Esophagus squamous epithelium (tissue), 5 donors: ENCODE measurements around the gene SAPCD1. TPM values are rescaled to one million over a fixed set of nuclear protein-coding genes. Genes with fewer than 3 reads are reported as not detected.
A peak's percentile ranks its signal among the peaks of the same experiment; 100 is the strongest.

Source experiments
- DNase-seq: peaks from one replicate; lab custom pipeline; 2025; lab: John Stamatoyannopoulos, UW
- H3K27ac ChIP-seq, 4 donors: fragments of 200-600 bp; sonication (generic); one replicate each; pipeline ENCODE4 v1.5.1; 2016 to 2019; ENCODE audit warnings: mild to moderate bottlenecking in 1 of 4
- H3K27me3 ChIP-seq, 4 donors: fragments of 200-600 bp; sonication (generic); 1 replicate in 3 of 4; 2 replicates in 1 of 4; pipeline versions ENCODE4 v1.5.1 to v1.6.0; 2017 to 2021; ENCODE audit warnings: antibody characterized with exemption in 1 of 4
- H3K36me3 ChIP-seq, 3 donors: fragments of 200-600 bp; sonication (generic); one replicate each; pipeline ENCODE4 v1.5.1; 2016 to 2019
- H3K4me1 ChIP-seq, 3 donors: fragments of 200-600 bp; sonication (generic); one replicate each; pipeline ENCODE4 v1.5.1; 2017 to 2019
- H3K4me3 ChIP-seq, 4 donors: fragments of 200-600 bp; sonication (generic); 1 replicate in 3 of 4; 2 replicates in 1 of 4; pipeline ENCODE4 v1.5.1; 2016 to 2019; ENCODE audit warnings: mild to moderate bottlenecking in 2 of 4, moderate library complexity in 1 of 4
- H3K9me3 ChIP-seq, 3 donors: fragments of 200-600 bp; sonication (generic); one replicate each; pipeline ENCODE4 v1.5.1; 2016 to 2019
- POLR2A ChIP-seq, 4 donors: fragments of 450-650 bp; IDR thresholded peaks; one replicate each; pipeline ENCODE4 v1.6.1; 2017; ENCODE audit warnings: antibody characterized with exemption in 4 of 4, mild to moderate bottlenecking in 4 of 4, moderate library complexity in 3 of 4
- WGBS, 2 donors: methylation state at CpG; one replicate each; pipeline ENCODE4 v1.1.5; 2018; 5-methylcytosine and 5-hydroxymethylcytosine counted together
- intact Hi-C: fragments of 100-400 bp; cut with DNase I; formaldehyde crosslinking; loops from one replicate; pipeline ENCODE4 v1.15.0; 2022
- total RNA-seq, 4 donors: library from RNA; depleted of rRNA; stranded (reverse); fragments of >200 nt; gene quantifications; one replicate each; pipeline ENCODE4 v1.1.0, GENCODE V29; 2016
- TF ChIP-seq, protein P1 (sequence below), 6 experiments: fragments of 450-650 bp in 4 of 6; fragments of 200-600 bp in 2 of 6; sonication (generic) in 2 of 6; IDR thresholded peaks; one replicate each; pipeline ENCODE4 v1.5.1; 2016 to 2019; ENCODE audit warnings: antibody characterized with exemption in 6 of 6, mild to moderate bottlenecking in 4 of 6, moderate library complexity in 4 of 6
- donor health status: DM: yes; HTN: yes; CAD: no.

The SAPCD1 gene
- total RNA-seq, 4 donors from 2014 or later = 0.45 to 2.9 (median 1.1) TPM

- no peak for DNase-seq
- Histone ChIP-seq H3K36me3 (peaks cover 17 to 20% (median 17%) of the 10 kb centered on the region in 3 donors), H3K4me3 (peak overlapping the region in 2 of 4 donors; percentile 4 to 40), H3K27me3 (no peaks in the 10 kb centered on the region), H3K27ac (peak overlapping the region; percentile 94 to 99 (median 98)), H3K9me3 (no peaks in the 10 kb centered on the region), H3K4me1 (peaks cover 39 to 68% (median 46%) of the 10 kb centered on the region in 3 donors)
- no peak for TF ChIP-seq POLR2A (IDR thresholded peaks at IDR 0.05)
- TF ChIP-seq, protein P1, sequence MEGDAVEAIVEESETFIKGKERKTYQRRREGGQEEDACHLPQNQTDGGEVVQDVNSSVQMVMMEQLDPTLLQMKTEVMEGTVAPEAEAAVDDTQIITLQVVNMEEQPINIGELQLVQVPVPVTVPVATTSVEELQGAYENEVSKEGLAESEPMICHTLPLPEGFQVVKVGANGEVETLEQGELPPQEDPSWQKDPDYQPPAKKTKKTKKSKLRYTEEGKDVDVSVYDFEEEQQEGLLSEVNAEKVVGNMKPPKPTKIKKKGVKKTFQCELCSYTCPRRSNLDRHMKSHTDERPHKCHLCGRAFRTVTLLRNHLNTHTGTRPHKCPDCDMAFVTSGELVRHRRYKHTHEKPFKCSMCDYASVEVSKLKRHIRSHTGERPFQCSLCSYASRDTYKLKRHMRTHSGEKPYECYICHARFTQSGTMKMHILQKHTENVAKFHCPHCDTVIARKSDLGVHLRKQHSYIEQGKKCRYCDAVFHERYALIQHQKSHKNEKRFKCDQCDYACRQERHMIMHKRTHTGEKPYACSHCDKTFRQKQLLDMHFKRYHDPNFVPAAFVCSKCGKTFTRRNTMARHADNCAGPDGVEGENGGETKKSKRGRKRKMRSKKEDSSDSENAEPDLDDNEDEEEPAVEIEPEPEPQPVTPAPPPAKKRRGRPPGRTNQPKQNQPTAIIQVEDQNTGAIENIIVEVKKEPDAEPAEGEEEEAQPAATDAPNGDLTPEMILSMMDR (IDR thresholded peaks at IDR 0.05) = no peak
- intact Hi-C loops = loop anchor here (10.0 kb wide), 1 partner anchor 97 kb away; no protein-coding TSS in a partner anchor
- WGBS, 2 donors = 45 to 56% methylated on average over 7 of the region's 7 CpGs
Observed at GRCh38 chr6:31737315-31737990, 25.0 kb upstream of the SAPCD1 start.

DNA sequence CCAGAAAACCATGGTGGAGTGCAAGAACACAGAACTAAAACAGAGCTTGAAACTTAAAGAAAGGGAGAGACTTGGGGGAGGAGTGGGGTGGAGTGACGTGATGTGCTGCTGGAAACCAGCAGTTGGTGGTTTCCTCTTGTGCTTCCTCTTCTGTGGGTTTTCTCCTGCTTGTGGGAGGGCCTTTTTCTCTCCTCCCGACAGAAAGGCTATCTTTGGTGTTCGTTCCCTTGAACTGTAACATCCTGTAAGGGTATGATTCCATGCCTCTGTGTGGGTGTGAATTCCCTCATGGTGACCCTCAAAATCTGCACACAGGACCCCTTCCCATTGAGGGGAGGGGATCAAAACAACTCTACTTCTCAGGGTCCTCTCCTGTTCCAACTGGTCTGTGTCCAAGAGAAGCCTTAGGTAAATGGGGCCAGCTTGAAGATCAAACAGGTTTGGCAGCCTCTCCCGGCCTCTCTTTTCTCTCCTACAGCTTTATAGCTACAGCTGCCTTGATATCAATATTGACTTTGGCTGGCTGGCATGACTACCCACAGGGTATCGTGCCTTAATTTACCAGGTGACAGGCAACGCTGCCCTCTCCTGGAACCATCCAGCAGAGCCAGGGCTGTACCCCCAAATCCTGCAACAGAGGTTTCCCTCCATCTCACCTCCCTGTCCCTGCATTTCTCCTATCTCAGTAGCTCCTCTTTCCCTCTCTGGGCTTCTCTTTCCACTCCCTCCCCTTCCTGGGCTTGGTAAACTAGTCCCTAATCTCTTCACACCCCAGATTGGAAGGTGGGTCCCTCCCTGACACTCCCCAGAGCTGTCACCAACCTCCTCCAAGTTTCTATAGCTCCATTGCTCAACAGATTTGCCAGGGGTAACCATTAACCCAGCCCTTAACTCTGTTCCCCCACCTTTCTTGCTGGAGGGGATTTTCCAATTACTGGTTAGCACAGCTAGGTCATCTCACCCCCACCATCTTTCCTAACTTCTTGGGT lies 24.2 kb upstream of the SAPCD1 start:
- H3K9me3 ChIP-seq = no peaks in the 10 kb centered on the region
- peaks cover 8 to 12% (median 10%) of the 10 kb centered on the region in 3 donors for H3K36me3 ChIP-seq
- WGBS, 2 donors = 6% methylated on average over 6 of the region's 6 CpGs
- intact Hi-C loops = loop anchor here (10.0 kb wide), 1 partner anchor 97 kb away; no protein-coding TSS in a partner anchor
- no peak for DNase-seq
- no peaks in the 10 kb centered on the region for H3K27me3 ChIP-seq
- peak overlapping the region; percentile 94 to 99 (median 98) for H3K27ac ChIP-seq
- H3K4me1 ChIP-seq = peaks cover 39 to 60% (median 46%) of the 10 kb centered on the region in 3 donors
- TF ChIP-seq, protein P1 (IDR thresholded peaks at IDR 0.05) = peak in 4 of 6 experiments; percentile 21 to 38 (median 30)
- peak in 2 of 4 donors; percentile 34 to 55 for TF ChIP-seq POLR2A (IDR thresholded peaks at IDR 0.05)
- H3K4me3 ChIP-seq = peak overlapping the region in 3 of 4 donors; percentile 4 to 40 (median 23)

- WGBS, 2 donors = 0 to 2% methylated on average over 9 to 13 of the region's 58 CpGs
- H3K36me3 ChIP-seq = no peaks in the 10 kb centered on the region
- H3K4me3 ChIP-seq = peak within 1 kb of the TSS; percentile 56 to 81 (median 72)
- H3K9me3 ChIP-seq = no peaks in the 10 kb centered on the region
- DNase-seq = peak; percentile 90
- intact Hi-C loops = loop anchor here (10.0 kb wide), 1 partner anchor 95 kb away; no protein-coding TSS in a partner anchor
- H3K27me3 ChIP-seq = no peaks in the 10 kb centered on the region
- peak within 1 kb of the TSS; percentile 94 to 99 (median 98) for H3K27ac ChIP-seq
- TF ChIP-seq POLR2A (IDR thresholded peaks at IDR 0.05) = peak in 2 of 4 donors; percentile 31 to 83
- TF ChIP-seq, protein P1 (IDR thresholded peaks at IDR 0.05) = peak in 2 of 6 experiments; percentile 1 to 3
- H3K4me1 ChIP-seq = peaks cover 27 to 45% (median 36%) of the 10 kb centered on the region in 3 donors
Observed at GRCh38 chr6:31739639-31740396, 22.6 kb upstream of the SAPCD1 start, which contains the start of gene MSH5. TSS of gene MSH5 (plus strand) at chr6:31740005. CDS start at chr6:31740467, 462 bp downstream.

DNA sequence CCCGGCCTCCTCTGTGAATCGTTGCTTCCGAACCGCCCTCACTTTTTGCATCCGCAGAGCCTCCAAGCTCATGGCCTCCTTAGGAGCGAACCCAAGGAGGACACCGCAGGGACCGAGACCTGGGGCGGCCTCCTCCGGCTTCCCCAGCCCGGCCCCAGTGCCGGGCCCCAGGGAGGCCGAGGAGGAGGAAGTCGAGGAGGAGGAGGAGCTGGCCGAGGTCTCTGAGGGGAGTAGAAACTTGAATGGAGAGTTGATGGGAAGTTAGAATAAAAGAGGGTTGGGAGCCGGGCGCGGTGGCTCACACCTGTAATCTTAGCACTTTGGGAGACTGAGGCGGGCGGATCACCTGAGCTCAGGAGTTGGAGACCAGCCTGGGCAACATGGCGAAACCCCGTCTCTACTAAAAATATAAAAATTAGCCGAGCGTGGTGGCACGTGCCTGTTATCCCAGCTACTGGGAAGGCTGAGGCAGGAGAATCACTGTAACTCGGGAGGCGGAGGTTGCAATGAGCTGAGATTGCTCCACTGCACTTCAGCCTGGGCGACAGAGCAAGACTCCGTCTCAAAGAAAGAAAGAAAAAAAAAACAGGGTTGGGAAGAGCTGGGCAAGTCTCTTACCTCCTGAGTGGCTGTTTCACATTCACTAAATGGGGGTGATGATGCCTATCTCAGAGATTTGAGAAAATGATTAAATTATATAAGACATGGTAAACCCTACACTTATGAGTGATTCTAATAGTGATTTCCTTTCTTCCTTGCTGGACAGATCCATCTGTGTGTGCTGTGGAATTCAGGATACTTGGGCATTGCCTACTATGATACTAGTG lies 21.8 kb upstream of the SAPCD1 start:
- 19 to 30% methylated on average over 15 to 18 of the region's 29 CpGs for WGBS, 2 donors
- DNase-seq = no peak
- intact Hi-C loops = no loop called here

More for the DNA sequence above, 21.8 kb upstream of the SAPCD1 start:
- H3K27ac ChIP-seq = peak overlapping the region; percentile 83 to 97 (median 91)
- H3K9me3 ChIP-seq = no peaks in the 10 kb centered on the region
- no peaks in the 10 kb centered on the region for H3K27me3 ChIP-seq
- H3K4me1 ChIP-seq = peaks cover 27 to 44% (median 36%) of the 10 kb centered on the region in 3 donors
- TF ChIP-seq, protein P1 (IDR thresholded peaks at IDR 0.05) = no peak
- TF ChIP-seq POLR2A (IDR thresholded peaks at IDR 0.05) = no peak
- H3K36me3 ChIP-seq = no peaks in the 10 kb centered on the region
- H3K4me3 ChIP-seq = peak overlapping the region; percentile 56 to 81 (median 72)
